Activated naive CD4-positive, alpha-beta T cell (primary cell): ENCODE results near the gene GIT2.
"Not testable (repeated sequence)": the region's sequence is repeated elsewhere in the genome, so short reads cannot be mapped to it uniquely, and the experiment has no call there.

ENCODE experiments used
- DNase-seq, 4 experiments: peaks; one replicate each; lab custom pipeline; 2025; lab: John Stamatoyannopoulos, UW

Gene GIT2

DNA sequence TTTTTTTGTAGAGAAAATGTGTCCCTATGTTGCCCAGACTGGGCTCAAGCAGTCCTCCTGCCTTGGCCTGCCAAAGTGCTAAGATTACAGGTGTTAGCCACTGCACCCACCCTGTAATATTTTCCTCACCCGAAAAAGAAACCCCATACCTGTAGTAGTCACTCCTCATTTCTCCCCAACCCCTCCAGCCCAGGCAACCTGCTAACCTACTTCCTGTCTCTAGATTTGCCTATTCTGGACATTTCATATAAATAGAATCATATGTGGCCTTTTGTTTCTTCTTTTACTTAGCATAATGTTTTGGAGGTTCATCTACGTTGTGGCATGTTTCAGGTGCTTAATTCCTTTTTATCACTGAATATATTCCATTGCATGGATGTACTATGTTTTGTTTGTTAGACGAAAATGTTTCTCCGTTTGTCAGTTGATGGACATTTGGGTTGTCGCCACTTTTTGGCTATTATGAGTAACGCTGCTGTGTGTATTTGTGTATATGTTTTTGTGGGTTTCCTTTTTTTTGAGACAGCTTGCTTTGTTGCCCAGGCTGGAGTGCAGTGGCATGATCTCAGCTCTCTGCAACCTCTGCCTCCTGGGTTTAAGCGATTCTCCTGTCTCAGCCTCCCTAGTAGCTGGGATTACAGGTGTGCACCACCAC lies 9.3 kb upstream of the GIT2 start:
- DNase-seq: no peak

DNA sequence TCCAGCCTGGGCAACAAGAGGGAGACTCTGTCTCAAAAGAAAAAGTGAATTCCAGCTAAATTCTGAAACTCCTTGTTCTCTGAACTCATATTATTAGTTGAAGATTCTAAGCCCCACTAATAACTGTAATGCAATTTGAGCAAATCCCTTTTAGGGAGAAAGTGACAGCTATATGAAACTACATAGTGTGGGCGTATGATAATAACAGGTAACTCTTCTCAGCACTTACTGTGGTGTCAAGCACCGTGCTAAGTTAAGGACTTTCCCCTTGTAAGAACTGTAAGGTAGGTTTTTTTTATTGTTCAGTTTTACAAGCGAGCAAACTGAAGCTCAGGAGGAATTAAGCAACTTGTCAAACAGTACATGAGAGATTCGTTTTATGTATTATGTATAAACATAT lies 8.4 kb upstream of the GIT2 start:
- no peak for DNase-seq

DNA sequence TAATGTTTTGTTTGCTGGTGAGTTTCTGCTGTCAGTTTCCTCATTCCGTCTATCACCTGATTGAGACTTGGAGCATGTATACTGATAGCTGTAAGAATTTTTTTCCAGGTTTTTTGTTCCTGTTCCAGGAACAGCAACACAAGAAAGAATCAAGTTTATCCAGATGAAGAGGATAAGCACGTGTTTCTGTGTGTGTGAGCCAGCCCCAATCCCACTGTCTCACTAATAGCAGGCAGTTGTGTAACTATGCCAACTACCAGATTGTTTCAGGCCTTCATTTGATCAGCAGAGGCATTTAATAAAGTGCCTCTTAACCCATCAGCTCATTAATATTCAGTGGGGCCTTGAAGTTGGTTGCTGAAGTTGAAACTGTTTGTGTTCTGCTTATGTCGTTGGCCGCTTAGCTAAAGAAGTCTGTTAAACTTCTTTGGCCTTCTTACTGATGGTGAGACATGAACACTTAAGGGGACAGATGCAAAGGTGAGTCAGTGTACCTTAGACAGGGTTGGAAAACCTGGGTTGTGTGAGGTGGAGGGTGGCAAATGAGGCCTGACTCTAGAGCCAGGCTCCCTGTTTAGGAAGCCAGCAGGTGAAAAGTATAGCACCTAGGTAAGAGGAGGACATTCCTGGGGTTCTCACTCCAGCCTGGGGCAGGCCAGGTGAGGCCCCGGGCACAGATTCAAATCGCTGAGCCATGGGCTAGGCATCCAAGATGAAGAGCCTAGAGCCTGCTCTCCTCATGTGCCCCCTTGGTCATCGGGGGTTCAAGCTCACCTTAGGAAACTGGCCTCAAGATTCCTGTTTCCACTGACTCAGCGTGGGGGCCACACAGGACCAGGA lies 6.7 kb upstream of the GIT2 start:
- no peak for DNase-seq

DNA sequence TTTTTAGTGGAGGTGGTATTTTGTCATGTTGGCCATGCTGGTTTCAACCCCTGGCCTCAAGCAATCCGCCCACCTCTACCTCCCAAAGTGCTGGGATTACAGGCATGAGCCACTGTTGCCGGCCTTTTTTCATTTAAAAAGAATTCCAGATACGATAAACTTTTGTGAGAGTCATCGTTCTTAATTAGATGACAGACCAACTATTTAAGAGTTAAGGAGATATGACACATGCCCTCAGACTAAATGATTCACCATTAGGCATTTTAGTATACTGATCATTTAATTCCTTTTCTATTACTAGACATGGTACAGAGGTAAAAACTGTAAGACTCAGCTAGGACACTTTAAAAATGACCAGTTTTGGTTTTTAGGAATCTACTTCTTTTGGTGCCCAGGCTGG lies 5.4 kb upstream of the GIT2 start:
- no peak for DNase-seq

DNA sequence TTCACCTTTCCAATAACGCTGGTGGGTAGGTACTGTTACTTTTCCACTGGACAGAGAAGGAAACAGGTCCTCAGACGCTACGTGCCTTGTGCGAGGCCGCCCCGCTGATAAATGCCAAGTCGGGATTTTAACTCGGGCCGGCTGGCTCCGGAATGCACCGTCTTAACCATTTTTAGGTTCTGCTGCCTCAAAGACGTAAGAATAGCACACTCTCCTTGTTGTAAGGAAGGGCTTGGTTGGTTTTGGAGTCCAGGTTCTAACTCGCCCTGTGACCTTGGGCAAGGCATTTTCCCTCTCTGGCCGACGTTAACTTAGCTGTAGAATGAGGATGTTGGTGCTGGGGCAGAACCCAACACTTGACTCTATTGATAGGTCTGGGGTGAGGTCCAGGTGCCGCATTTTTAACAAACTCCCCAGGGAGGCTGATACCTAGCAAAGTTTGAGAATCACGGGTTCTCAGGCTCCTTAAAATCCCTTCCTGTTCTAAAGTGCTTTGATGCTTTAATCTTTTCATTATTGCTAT lies 3.9 kb upstream of the GIT2 start:
- no peak for DNase-seq

DNA sequence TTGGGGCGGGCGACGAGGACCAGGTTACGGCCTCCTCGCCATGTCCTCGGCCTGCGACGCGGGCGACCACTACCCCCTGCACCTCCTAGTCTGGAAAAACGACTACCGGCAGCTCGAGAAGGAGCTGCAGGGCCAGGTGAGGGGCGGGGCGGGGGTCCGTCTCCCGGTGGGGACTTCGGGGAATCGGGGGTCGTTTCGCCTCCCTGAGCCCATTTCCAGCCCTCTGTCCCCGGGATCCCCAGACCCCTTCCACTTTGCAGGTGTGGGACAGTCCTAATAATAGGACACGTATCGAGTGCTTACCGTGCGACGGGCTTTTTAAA lies 3.4 kb upstream of the GIT2 start:
- no peak for DNase-seq

DNA sequence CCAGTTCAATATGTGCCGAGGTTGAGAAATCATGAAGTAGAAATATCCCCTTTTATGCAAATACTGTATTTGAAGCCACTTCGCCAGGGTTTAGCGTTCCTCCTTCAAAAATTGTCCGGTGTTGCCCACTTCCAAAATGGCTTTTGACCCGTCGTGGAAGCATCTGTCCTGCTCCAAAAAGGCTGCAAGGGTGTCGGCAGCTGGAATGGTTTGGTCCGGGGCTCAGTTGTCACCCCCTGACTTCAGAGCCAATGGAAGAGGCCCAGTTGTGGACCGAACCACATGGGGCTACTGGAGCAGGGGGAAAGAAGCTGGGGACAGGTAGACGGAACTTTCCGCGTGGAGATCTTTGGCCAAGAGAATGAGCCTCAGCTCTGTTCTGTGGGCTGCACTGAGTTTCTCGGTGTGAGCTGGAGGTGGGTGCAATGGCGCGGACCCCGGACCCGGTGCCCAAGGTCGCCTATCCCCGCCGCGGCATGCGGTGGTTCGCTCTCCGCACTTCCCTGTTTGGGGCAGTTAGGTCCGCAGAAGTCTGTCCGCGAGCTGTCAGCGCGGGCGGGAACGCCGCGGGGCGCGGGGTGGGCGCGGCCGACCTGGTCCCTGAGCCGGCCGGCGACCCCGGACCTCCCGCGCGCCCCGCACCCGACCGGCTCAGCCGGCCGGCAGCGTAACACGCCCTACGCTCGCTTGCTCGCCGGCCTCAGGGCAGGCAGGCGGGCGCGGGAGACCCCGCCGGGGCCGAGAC lies 2.9 kb upstream of the GIT2 start, which contains the start of gene ANKRD13A:
ANKRD13A (plus strand) TSS at position 527 of the 745 bp plus-strand sequence. CDS start 259 bp downstream, outside the sequence.
- DNase-seq: peak; percentile 64 to 76 (median 72)

DNA sequence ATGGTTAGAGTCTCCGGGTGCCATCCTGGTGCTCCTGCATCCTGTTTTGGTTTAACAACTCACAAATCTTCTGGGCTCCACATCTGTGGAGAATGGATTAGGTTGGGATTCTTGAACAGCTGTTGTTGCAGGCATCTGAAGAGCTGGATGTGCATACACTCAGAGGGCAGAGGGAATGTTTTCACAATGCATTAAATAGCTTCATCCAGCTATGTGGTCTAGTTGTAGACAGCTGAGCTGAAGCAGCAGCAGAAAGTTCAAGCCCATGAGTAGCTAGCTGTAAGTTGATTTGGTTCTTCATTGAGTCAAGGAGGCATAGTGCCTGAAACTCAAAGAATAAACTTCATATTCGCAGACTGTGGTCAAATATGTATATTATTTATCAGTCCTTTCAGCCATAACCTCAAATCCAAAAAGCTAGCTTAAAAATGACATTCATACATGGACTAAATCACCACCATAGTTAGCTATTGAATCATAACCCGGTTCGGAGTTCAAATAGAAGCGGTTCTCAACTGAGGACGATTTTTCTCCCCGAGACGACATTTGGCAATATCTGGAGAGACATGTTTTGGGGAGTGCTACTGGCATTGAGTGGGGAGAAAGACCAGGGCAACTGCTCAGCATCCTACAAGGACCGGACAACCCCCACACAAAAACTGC lies 2.2 kb upstream of the GIT2 start:
- DNase-seq: no peak

DNA sequence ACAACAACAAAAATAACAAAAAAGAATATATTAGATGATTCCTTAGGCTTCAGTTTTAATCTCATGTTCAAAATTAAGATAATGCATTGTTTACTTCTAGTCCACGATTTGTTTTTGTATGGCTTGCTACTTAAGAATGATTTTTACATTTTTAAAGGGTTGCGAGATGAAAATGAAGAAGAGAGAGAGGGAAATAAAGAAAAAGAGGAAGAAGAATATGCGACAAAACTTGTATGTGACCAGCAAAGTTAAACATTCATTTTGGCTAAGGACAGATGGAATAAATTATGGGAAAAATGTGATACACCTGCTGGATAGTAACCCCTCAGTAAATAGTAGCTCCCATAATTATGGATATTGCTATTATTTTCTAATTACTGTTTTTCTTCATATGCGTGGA lies 1.2 kb upstream of the GIT2 start:
- DNase-seq: no peak

DNA sequence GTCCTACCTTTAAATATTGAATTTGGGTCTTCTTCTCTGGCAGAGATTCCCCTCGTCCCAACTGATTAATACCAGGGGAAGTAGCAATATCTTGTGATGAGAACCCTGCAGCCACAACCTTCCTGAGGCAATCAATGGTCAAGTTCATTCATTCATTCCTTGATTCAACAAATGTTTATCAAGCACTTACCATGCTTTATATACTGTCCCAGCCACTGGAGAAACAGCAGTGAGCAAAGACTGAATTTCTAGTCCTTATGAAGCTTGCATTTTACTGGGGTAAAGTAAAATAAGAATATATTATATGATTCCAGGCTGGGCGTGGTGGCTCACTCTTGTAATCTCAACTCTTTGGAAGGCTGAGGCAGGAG lies 300 bp upstream of the GIT2 start:
- no peak for DNase-seq

DNA sequence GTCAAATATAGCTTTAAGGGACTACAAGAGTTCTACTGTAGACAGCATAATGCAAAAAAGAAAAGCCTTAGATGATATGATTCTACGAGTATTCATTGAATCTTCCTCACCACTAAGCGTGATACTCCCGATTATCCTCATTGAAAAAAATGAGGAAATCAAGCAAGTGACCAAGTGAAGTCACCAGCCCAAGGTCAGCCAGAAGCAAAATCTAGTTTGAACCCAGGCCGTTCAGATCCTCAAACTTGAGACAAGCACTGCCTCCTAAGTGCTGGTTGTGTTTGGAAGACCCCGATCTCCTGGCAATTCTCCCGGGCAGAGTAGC lies 845 bp downstream of the GIT2 start:
- no peak for DNase-seq

DNA sequence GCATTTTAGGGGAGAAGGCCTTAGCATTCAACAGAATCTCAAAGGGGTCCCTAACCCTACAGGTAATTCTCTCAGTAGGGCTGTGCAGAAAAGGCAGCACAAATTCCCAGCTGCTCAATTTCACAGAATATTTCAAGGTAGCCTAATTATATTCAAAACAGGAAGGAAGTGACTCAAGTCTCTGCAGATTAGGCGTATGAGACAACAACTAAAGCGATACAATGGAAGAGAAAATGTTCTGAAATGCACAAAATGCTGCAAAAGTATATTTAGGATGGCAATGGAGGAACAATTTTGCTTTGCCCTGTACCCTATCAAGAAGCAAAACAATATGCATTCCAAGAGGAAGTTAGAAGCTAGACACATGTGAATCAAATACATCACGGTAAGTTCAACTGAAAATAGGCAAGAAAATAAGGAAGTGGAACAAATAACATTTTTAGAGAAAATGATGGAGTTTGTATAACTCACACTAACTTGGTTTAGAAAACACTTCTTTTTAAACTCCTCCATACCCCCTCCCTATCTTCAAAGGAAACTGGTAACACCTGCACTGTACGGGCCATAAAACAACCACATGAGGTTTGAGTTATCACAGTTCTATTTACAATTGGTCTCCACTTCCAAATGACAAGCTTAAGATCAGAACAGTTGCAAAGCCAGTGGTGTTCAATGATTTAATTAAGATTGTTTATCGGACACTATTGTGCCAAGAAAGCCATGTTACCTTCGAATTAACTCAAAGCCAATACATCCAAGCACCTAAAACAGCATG lies 1.6 kb downstream of the GIT2 start:
- DNase-seq: no peak

DNA sequence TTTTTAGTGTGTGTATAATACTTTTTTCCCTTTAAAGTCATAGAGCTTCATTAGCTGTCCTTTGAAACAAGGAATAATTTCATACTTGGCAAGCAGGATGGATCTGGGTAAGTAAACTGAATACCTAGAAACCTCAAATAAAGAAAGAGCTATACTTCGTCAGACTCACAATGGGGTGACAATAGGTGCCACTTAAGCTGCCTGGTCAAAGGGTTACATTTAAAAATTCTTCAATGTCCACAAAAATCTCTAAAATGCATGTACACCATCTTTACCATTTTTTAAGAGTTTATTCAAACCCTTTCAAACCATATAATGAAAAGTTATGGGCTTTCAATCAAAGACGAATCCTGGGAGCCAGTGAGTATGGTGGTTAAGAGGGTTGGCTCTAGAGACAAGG lies 3.1 kb downstream of the GIT2 start:
- no peak for DNase-seq

DNA sequence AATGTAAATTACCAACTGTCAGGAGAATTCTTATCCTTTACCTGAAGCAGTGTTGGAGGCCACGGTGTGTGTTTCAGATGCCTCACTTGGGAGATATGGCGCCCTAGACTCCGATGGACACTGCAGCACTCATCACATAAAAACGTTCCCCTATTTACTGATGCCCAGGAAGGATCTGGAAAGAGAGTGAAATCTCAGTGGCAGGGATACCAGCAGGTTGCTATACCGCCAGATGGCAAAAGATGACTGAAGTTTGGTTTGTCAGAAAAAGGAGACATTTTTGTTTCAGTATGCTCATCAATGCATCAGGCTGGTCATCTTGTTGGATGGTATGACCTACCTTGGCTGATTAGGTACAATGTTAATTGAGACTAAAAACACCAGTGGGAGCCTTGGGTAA lies 4.6 kb downstream of the GIT2 start:
- no peak for DNase-seq

DNA sequence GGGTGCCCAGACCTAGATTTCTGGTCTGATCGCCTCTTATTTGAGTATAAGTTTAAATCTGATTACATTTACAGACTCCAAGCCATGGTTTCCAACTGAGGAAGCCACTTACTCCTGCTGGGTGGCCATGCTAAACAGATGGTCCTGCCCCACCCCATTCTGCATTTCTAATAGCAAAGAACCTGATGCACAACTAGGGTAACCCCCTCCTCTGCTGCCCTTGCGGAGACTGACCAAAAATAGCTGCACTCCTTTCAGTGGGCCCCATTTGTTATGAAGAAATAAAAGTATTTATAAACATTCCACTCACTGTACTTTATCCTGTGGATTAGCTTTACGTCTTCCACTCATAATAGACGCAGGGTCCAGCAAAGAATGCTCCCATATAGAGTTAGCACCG lies 6.8 kb downstream of the GIT2 start:
- DNase-seq: no peak

DNA sequence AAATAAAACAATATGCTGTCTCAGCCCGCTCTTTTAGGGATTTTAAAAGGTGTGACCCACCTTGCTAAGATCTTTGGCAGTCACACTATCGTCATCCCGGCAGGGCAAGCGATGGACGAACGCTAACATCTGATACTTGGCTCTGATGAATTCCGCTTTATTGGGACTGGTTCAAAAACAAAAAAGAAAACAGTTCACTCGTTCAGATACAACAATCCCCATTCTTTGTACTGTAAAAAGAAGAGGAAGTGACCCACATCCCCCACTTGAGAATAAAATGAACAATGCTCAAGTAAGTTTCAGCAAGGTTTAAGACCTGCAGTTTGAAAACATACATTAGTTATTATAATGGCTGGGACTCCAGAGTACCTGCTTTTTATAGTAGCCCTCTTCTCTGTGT lies 7.3 kb downstream of the GIT2 start:
- DNase-seq: no peak

DNA sequence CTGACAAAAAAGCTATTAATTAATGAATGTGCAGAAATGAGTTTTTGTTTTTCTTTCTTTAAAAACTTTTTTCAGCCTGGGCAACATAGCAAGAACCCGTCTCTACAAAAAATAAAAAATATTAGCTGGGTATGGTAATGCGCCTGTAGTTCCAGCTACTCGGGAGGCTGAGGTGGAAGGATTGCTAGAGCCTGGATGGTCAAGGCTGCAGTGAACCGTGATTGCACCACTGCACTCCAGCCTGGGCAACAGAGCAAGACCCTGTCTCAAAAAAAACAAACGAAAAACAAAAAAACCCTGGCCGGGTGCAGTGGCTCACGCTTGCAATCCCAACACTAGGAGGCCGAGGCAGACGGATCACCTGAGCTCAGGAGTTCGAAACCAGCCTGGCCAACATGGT lies 7.9 kb downstream of the GIT2 start:
- no peak for DNase-seq

DNA sequence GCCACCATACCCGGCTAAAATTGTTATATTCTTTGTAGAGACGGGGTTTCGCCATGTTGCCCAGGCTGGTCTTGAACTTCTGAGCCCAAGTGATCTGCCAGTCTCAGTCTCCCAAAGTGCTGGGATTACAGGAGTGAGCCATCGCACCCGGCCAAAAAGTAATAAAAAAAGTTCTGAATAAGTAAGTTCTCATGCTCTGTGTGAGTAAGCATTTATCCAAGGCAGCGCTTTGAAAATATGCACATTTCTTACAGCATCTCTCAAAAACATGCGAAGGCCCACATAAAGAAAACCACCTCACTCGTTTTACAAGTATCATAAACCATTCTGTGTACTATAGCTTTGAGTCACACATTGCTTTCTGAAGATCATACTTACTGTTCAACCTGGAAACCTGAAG lies 8.6 kb downstream of the GIT2 start:
- DNase-seq: no peak

DNA sequence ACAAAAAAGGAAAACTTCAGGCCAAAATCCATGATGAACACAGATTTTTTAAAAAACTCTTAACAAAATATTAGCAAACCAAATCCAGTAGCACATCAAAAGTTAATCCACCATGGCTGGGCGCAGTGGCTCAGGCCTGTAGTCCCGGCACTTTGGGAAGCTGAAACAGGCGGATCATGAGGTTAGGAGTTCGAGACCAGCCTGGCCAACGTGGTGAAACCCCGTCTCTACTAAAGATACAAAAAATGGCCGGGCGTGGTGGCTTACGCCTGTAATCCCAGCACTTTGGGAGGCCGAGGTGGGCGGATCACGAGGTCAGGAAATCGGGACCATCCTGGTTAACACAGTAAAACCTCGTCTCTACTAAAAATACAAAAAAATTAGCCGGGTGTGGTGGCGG lies 9.9 kb downstream of the GIT2 start:
- DNase-seq: not testable (repeated sequence)

DNA sequence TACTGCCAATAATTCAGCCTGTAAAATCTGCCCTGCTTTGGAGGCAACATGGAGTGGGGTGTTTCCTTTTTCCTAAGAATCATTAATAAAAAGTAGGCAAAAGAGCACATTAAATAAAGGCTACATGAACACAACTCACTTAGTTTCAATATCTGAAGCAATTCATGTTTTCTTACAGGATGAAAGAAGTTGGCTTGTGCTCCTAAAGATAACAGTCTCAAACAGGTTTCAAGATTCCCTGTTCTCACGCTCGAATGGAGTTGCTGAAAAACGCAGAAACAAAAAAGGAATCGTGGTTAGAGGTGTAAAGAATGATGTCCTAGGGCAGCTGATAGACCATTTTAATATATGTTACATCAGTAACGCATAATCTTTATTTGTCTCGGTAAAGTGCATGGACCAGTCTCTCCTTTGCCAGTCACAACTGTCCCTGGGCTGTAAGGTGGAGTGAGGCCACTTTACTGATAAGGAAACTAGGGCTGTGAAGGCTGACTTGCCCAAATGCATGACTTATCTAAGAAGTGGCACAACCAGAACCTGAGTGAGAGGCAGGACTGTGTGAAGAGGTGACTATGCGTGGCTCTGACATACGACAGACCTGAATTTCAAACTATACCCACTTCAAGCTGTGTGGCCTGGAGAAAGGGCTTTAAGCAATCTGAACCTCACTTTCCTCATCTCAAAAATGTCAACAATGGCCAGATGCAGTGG lies 12.6 kb downstream of the GIT2 start:
- no peak for DNase-seq

DNA sequence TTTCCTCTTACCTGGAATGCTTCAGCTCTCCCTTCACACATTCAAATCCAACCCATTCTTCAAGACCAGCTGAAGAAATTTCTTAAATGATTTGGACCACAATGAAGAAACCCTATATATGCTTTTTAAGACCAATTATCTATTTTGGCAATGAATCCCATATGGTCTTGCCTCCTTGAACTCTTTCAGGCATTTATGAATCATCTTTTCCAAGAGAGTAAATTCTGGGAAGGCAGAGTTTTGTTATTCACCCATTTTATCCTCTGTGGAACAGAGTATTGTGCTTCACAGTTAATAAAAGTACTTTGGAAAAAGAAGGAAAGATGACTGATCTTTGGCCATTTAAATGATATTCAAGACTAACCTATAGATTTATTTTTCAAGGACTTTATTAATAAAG lies 14.0 kb downstream of the GIT2 start:
- no peak for DNase-seq
